Right renal pelvis (tissue), 4 donors: ENCODE data around the gene LHX5. TPM values are rescaled to one million over a fixed set of nuclear protein-coding genes. Genes with fewer than 3 reads are reported as not detected.
"Not testable (repeated sequence)": the region's sequence is repeated elsewhere in the genome, so short reads cannot be mapped to it uniquely, and the experiment has no call there.

Source experiments
- DNase-seq, 4 donors: peaks; one replicate each; pipeline ENCODE4 v3.0.0-alpha.2; 2013; ENCODE audit warnings: low read depth in 4 of 4, low spot score in 3 of 4, missing footprints in 1 of 4
- polyA plus RNA-seq, 4 donors: library from polyadenylated mRNA; unstranded; fragments of 120-200 nt; gene quantifications; one replicate each; pipeline ENCODE4 v1.2.1, GENCODE V29; 2013; ENCODE audit not compliant: insufficient read length in 4 of 4

The LHX5 gene
- not detected for polyA plus RNA-seq

GRCh38 chr12:113471619-113472171 is at the start of gene LHX5:
TSS of gene LHX5 (minus strand) at chr12:113471871. CDS start at chr12:113471498, 373 bp downstream.
- no peak for DNase-seq

GRCh38 chr12:113519464-113520307 is 48.0 kb upstream of the LHX5 start:
- no peak for DNase-seq

- DNase-seq: no peak
Measured at GRCh38 chr12:113515082-113515856, 43.6 kb upstream of the LHX5 start.

DNA sequence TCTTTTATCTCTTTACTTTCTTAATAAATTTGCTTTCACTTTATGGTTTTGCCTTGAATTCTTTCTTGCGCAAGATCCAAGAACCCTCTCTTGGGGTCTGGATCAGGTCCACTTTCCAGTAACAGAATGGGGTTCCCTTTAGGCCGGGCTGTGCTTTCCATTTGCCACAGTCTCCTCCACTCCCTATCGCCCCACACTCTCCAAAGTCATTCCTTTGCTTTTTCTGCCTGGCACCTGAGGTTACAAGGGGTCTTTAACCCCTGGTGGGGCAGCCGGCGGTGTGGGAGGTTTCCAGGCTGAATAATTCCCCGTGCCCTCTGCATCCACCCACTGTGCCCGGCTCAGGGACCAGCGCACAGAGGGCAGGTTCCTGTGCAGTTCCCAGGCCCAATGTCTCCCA is 42.9 kb upstream of the LHX5 start:
- no peak for DNase-seq

GRCh38 chr12:113512568-113512967 is 40.9 kb upstream of the LHX5 start:
- DNase-seq: no peak

DNA sequence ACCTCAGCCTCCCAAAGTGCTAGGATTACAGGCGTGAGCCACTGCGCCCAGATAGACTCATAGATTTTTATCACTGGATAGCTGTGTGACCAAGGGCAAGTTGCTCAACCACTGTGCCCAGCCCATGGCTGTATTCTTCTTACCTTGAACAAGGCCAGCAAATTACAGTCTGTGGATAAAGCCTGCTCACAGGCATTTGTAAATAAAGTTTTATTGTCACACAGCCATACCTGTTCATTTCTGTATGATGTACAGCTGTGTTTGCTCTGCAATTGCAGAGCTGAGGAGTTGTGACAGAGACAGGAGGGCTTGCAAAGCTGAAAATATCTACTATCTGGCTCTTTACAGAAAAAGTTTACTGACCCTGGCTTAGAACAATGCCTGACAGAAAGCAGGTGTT is 35.2 kb upstream of the LHX5 start:
- DNase-seq: no peak

GRCh38 chr12:113505941-113506340 is 34.3 kb upstream of the LHX5 start:
- DNase-seq: no peak

DNA sequence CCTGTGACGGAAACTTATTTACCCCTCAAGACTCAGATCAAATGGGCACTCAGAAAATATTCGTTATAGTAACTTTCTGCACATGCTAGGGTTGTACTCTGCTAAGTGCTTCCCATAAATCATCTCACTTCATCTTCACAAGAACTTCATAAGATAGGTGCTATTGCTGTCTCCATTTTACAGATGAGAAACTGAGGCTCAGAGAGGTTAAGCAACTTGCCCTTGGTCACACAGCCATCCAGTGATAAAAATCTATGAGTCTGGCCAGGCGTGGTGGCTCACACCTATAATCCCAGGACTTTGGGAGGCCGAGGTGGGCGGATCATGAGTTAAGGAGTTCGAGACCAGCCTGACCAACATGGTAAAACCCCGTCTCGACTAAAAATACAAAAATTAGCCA is 33.2 kb upstream of the LHX5 start:
- no peak for DNase-seq

DNA sequence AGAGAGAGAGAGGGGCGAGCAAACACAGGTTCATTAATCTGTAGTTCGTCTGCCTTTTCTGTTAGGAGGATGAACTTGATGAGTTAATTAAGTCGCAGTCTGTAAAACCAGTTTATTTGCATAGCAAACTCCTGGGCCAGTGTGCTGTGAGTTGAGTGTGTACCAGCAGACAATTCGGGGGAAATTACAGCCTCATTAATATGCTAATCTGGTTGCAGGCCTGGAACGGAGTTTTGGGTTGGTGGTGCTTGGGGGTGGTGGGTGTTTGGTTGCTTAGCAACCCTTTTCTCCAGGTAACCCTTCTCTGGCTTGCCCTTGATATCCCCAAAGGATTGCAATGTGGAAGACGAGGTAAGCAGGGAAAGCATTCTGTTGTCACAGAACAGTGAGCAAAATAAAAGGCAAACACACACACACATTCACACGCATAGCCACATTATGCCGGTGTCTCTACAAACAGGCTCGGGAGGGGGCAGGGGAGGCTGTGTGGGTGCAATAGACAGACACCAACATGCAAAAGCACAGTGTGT is 29.2 kb upstream of the LHX5 start:
- DNase-seq: no peak

DNA sequence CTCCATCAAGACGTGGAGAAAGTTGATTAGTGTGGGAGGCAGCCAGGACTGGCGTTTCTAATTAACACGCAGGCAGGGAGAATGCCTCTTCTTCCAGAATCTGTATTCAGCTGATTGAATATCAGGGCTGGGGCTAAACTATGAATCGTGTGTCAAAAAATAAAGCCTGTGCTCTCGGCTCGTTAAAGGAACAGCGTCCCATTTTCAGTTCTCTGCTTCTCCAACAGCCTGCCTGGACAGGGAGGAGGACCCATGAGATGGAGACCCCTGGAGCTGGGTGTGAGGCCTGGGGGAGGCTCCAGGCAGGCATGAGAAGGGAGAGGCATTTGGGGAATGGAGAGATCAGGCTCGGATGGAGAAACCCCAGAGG is 28.6 kb upstream of the LHX5 start:
- DNase-seq: no peak

DNA sequence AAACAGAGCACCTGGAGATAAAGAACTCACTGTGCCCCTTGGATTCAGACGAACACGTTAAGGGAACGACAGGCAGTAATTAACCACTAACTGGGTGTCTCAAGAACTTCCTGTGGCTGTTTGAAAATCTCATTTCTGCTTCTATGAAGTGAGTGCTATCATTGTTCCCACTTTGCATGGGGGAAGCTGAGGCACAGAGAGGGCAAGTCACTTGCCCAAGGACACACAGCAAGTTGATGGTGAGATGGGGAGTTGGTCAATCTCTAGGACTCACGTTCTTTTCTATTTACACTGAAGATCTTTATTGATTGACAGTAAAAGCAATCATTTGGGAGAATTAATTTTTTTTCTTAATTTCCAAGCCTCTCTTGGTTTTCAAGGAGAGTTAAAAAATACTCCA is 26.8 kb upstream of the LHX5 start:
- DNase-seq: no peak

DNA sequence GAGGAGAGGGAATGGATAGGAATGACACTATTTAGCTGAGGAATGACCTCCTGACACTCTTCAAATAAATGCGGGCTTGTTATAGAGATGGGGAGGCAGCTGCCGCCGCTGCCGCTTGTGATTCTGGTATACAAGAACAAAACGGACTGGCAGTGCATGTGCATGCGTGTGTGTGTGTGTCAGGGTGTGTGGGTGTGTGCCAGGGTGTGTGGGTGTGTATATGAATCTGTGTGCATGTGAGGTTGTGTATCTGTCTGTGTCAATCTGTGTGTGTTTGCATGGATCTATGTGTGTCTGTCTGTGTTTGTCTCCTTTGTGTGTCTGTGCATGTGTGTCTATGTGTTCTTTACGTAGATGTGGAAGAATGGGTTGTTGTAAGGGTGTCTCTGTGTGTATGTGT is 26.0 kb upstream of the LHX5 start:
- DNase-seq: no peak

DNA sequence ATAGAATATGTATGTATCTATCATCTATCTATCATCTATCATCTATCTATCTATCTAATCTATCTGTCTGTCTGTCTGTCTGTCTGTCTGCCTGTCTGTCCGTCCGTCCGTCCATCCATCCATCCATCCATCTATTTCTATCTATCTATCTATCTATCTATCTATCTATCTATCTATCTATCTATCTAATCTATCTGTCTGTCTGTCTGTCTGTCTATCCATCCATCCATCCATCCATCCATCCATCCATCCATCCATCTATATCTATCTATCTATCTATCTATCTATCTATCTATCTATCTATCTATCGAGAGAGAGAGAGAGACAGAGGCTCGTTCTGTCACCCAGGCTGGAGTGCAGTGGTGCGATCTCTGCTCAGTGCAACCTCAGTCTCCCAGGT is 24.3 kb upstream of the LHX5 start:
- DNase-seq: not testable (repeated sequence)

GRCh38 chr12:113488322-113488721 is 16.7 kb upstream of the LHX5 start:
- no peak for DNase-seq

DNA sequence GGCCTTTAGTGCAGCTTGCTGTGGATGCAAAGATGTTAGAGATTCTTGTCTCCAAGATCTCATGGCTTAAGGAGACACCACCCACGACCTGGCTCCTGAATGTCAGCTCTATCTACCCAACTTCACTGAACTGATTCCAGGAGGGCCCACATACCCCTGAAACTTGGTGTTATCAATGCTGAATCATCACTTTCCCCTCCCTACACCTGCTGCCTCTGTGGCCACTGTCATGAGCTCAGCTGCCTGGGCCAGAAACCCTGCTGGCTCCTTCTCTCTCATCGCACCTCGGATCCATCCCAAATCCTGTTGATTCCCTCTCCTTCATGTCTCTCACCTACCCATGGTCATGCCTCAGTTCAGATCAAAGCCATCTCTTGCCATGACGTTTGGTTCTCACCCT is 15.1 kb upstream of the LHX5 start:
- DNase-seq: no peak

GRCh38 chr12:113485330-113485729 is 13.7 kb upstream of the LHX5 start:
- DNase-seq: no peak

DNA sequence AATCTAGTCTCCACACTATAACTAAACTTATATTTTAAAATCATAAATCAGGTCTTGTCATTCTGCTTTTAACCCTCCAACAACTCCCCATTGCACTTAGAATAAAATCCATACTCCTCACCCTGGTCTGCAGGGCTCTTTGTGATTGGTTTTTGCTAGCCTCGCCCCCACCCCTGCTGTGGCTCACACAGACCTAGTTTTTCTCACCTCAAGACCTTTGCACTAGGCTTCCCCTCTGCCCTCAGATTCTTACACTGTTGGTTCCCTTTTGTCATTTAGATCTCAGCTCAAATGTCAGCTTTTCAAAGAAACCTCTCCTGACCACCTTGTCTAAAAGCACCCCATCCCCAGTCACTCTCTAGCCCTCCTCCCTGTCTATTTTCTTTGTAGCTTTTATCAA is 10.7 kb upstream of the LHX5 start:
- DNase-seq: no peak

DNA sequence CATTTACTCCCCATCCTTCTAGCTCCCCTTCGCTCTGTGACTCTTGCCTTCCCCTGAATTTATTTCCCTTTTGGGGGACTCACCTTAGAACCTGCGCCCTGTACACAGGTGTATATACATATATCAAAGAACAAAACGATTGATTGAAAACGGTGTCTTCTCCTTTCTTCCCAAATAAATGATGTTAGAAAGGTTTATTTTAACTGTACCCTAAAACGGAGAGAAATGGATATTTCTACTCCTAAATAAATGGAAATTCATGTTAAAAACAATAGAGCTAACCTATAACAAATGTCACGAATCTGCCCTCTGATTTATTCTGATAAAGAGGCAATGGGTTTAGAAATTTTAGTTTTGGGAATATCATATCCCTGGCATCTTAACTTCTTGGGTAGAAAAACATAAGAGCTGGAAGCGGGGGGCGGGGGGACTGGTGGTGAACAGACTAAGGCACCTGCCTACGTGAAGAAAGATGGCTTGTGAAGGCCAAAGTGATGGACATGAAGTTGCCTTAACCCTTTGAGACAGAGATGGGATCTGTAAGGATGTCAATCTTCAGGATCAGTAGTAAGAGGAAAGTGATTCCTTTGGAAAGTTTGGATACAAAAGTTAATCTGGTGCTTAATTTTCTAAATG is 8.8 kb upstream of the LHX5 start:
- no peak for DNase-seq

- peak; percentile 45 to 67 (median 52) for DNase-seq
Measured at GRCh38 chr12:113479590-113480335, 8.1 kb upstream of the LHX5 start.

DNA sequence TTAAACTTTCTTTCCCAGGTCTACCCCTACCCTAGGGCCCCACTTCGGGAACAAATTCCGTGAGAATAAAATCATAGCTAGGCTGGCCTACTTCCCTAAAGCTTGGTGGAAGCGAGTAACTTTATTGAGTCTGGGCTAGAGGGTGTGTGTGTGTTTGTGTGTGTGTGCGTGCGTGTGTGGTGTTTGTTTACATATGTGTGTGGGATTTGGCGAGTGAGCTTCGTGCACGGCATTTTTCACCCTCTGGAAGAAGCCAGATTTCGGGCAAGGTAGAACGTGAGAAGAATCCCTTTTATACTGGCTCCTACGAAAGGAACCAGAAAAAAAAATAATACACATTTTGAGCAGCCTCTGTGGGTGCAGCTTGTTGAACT is 7.5 kb upstream of the LHX5 start:
- DNase-seq: no peak
